K562 (cell line): ENCODE data around the gene PLEKHA8.

Experiments
- CHD4 ChIP-seq: fragments of 200-600 bp; sonication (generic); IDR thresholded peaks from 3 replicates; pipeline ENCODE4 v1.6.1; 2012; ENCODE audit warnings: low read depth, mild to moderate bottlenecking, mixed read lengths, low read length, inconsistent platforms; ENCODE audit not compliant: insufficient read depth, insufficient replicate concordance, poor library complexity, severe bottlenecking
- CTCF ChIP-seq, 3 experiments: IDR thresholded peaks in 2 of 3; conservative IDR thresholded peaks in 1 of 3; 2 replicates each; pipeline ENCODE4 v1.5.1; 2011 to 2012; ENCODE audit warnings: low read length in 3 of 3, mild to moderate bottlenecking in 3 of 3, control low read depth in 2 of 3, improper control_type of control experiment in 1 of 3, inconsistent platforms in 1 of 3, low read depth in 1 of 3, mixed read lengths in 1 of 3, moderate library complexity in 1 of 3; ENCODE audit not compliant: insufficient read depth in 2 of 3
- HDAC2 ChIP-seq: fragments of 450-650 bp; IDR thresholded peaks from 2 replicates; pipeline ENCODE4 v1.6.1; 2016; ENCODE audit warnings: mild to moderate bottlenecking
- HDAC6 ChIP-seq: IDR thresholded peaks from 2 replicates; pipeline ENCODE4 v1.6.1; 2012; ENCODE audit warnings: low read depth, mild to moderate bottlenecking, control low read depth, inconsistent platforms, low read length, moderate library complexity
- NFRKB ChIP-seq: fragments of 450-650 bp; IDR thresholded peaks from 2 replicates; pipeline ENCODE4 v1.6.1; 2016; ENCODE audit warnings: low read depth
- POLR2AphosphoS5 ChIP-seq: IDR thresholded peaks from 2 replicates; pipeline ENCODE4 v1.6.1; 2011; ENCODE audit warnings: mild to moderate bottlenecking, low read depth, low read length, moderate library complexity; ENCODE audit not compliant: control insufficient read depth, insufficient read depth
- POLR2G ChIP-seq: fragments of 200-400 bp; formaldehyde crosslinking; IDR thresholded peaks from 2 replicates; pipeline ENCODE4 v1.6.1; 2017; ENCODE audit warnings: low read depth, mild to moderate bottlenecking, antibody characterized with exemption, low read length, moderate library complexity
- SP1 ChIP-seq: sonication (generic); formaldehyde crosslinking; IDR thresholded peaks from 2 replicates; pipeline ENCODE4 v1.8.1; 2022; ENCODE audit warnings: mild to moderate bottlenecking, missing genetic modification reagents
- TAF7 ChIP-seq: fragments of 450-650 bp; IDR thresholded peaks from 2 replicates; pipeline ENCODE4 v1.6.1; 2016; ENCODE audit warnings: missing genetic modification characterization, missing compliant biosample characterization
- USF2 ChIP-seq: sonication (generic); formaldehyde crosslinking; IDR thresholded peaks from 2 replicates; pipeline ENCODE4 v1.5.0; 2020; ENCODE audit warnings: missing genetic modification reagents
- ZNF274 ChIP-seq: IDR thresholded peaks from 2 replicates; pipeline ENCODE4 v1.6.1; 2011; ENCODE audit warnings: low read depth, mild to moderate bottlenecking, low read length, moderate library complexity, borderline replicate concordance
- ZNF780A ChIP-seq: fragments of 250-450 bp; sonication (Bioruptor Pico); IDR thresholded peaks from 2 replicates; pipeline ENCODE4 v1.5.0; 2021; ENCODE audit warnings: mild to moderate bottlenecking

- TF ChIP-seq CTCF (IDR thresholded peaks at IDR 0.05 in 2 of 3, conservative IDR thresholded peaks at IDR 0.05 in 1 of 3; ENCODE audit: insufficient read depth in 2 of 3, low read depth in 1 of 3, low read length in 3 of 3) = no peak
- TF ChIP-seq SP1 (CRISPR knock-in tag) = no peak
- no peak for TF ChIP-seq POLR2AphosphoS5
- no peak for TF ChIP-seq NFRKB
- no peak for TF ChIP-seq HDAC6
- no peak for TF ChIP-seq ZNF780A (CRISPR knock-in tag)
- no peak for TF ChIP-seq USF2 (CRISPR knock-in tag)
- TF ChIP-seq TAF7 (tag) = no peak
- no peak for TF ChIP-seq HDAC2
- peak; percentile 59 for TF ChIP-seq POLR2G
- TF ChIP-seq ZNF274 = no peak
- no peak for TF ChIP-seq CHD4
Observed at GRCh38 chr7:30135301-30136116, 107.3 kb downstream of the PLEKHA8 start.
